ENCODE results near the gene KLHL20.

GRCh38 chr1:173832748-173833147, 118.0 kb downstream of the KLHL20 start:
- TF ChIP-seq, protein P1, sequence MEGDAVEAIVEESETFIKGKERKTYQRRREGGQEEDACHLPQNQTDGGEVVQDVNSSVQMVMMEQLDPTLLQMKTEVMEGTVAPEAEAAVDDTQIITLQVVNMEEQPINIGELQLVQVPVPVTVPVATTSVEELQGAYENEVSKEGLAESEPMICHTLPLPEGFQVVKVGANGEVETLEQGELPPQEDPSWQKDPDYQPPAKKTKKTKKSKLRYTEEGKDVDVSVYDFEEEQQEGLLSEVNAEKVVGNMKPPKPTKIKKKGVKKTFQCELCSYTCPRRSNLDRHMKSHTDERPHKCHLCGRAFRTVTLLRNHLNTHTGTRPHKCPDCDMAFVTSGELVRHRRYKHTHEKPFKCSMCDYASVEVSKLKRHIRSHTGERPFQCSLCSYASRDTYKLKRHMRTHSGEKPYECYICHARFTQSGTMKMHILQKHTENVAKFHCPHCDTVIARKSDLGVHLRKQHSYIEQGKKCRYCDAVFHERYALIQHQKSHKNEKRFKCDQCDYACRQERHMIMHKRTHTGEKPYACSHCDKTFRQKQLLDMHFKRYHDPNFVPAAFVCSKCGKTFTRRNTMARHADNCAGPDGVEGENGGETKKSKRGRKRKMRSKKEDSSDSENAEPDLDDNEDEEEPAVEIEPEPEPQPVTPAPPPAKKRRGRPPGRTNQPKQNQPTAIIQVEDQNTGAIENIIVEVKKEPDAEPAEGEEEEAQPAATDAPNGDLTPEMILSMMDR (IDR thresholded peaks at IDR 0.05; ENCODE audit: extremely low read depth in 1 of 2, insufficient read depth in 1 of 2, low read depth in 1 of 2, low read length in 2 of 2), result no peak
- TF ChIP-seq FOS (IDR thresholded peaks at IDR 0.05; ENCODE audit: borderline replicate concordance, insufficient read depth, low read length), result no peak
- no peak for TF ChIP-seq POLR2A (IDR thresholded peaks at IDR 0.05; ENCODE audit: low read depth, low read length)
- TF ChIP-seq EZH2 (IDR thresholded peaks at IDR 0.05; ENCODE audit: borderline replicate concordance, low read depth, low read length, severe bottlenecking), result no peak
- no peak for TF ChIP-seq JUN (IDR thresholded peaks at IDR 0.05; ENCODE audit: borderline replicate concordance, insufficient read depth, insufficient read length, low read depth)
- TF ChIP-seq MAX (IDR thresholded peaks at IDR 0.05; ENCODE audit: insufficient read depth, insufficient read length), result no peak

All from endothelial cell of umbilical vein (primary cell).